CD8-positive, alpha-beta memory T cell (primary cell): ENCODE measurements around the gene RNF220. TPM values are rescaled to one million over a fixed set of nuclear protein-coding genes. Genes with fewer than 3 reads are reported as not detected.

Experiments used
- CTCF ChIA-PET: fragments of 350-600 bp; sonication (Branson Sonifier 250); formaldehyde crosslinking; loops from one replicate; lab custom pipeline; 2021; ENCODE audit warnings: antibody characterized with exemption; lab: Charles Lee
- POLR2A ChIA-PET: fragments of 350-600 bp; sonication (Branson Sonifier 250); formaldehyde crosslinking; loops from one replicate; lab custom pipeline; 2021; ENCODE audit warnings: antibody characterized with exemption; lab: Charles Lee
- DNase-seq, 5 donors: peaks; one replicate each; pipeline versions ENCODE4 v3.0.0 to v3.0.0-alpha.2; 2020 to 2022; ENCODE audit warnings: mixed read lengths in 1 of 5
- H3K27ac ChIP-seq: one replicate; pipeline ENCODE4 v1.7.0; 2013; ENCODE audit warnings: low read depth, mild to moderate bottlenecking, low read length, moderate library complexity
- H3K27me3 ChIP-seq: 2 replicates; pipeline ENCODE4 v1.7.0; 2013; ENCODE audit warnings: low read length, mild to moderate bottlenecking; ENCODE audit not compliant: insufficient read depth, poor library complexity, severe bottlenecking
- H3K36me3 ChIP-seq: 2 replicates; pipeline ENCODE4 v1.7.0; 2013; ENCODE audit warnings: mild to moderate bottlenecking, low read length, moderate library complexity; ENCODE audit not compliant: insufficient read depth
- H3K4me1 ChIP-seq: 2 replicates; pipeline ENCODE4 v1.7.0; 2013; ENCODE audit warnings: mild to moderate bottlenecking, low read length, moderate library complexity; ENCODE audit not compliant: insufficient read depth
- H3K4me3 ChIP-seq: 2 replicates; pipeline ENCODE4 v1.7.0; 2013; ENCODE audit warnings: mild to moderate bottlenecking, low read length
- H3K9me3 ChIP-seq: 2 replicates; pipeline ENCODE4 v1.7.0; 2013; ENCODE audit warnings: mild to moderate bottlenecking, low read length
- H3K27ac Mint-ChIP-seq, 8 donors: one replicate each; pipeline ENCODE4 v1.8.0; 2020 to 2021; ENCODE audit warnings: mixed read lengths in 8 of 8, mild to moderate bottlenecking in 6 of 8, inconsistent platforms in 3 of 8, moderate library complexity in 3 of 8
- H3K27me3 Mint-ChIP-seq, 2 donors: one replicate each; pipeline ENCODE4 v1.8.0; 2020 to 2021; ENCODE audit warnings: mixed read lengths in 2 of 2, mild to moderate bottlenecking in 1 of 2, moderate library complexity in 1 of 2
- H3K36me3 Mint-ChIP-seq, 3 donors: one replicate each; pipeline ENCODE4 v1.8.0; 2020 to 2021; ENCODE audit warnings: mixed read lengths in 3 of 3, inconsistent platforms in 1 of 3, mild to moderate bottlenecking in 1 of 3
- H3K4me1 Mint-ChIP-seq, 3 donors: one replicate each; pipeline ENCODE4 v1.8.0; 2020 to 2021; ENCODE audit warnings: mixed read lengths in 3 of 3, inconsistent platforms in 1 of 3, mild to moderate bottlenecking in 1 of 3
- H3K4me3 Mint-ChIP-seq, 7 donors: one replicate each; pipeline ENCODE4 v1.8.0; 2020 to 2021; ENCODE audit warnings: mixed read lengths in 7 of 7, mild to moderate bottlenecking in 6 of 7, moderate library complexity in 4 of 7, inconsistent platforms in 2 of 7
- H3K9me3 Mint-ChIP-seq, 5 donors: one replicate each; pipeline ENCODE4 v1.8.0; 2020 to 2022; ENCODE audit warnings: mixed read lengths in 5 of 5, mild to moderate bottlenecking in 3 of 5, moderate library complexity in 2 of 5, inconsistent platforms in 1 of 5
- polyA plus RNA-seq: library from polyadenylated mRNA; unstranded; fragments of 300-500 nt; fragmentation: Illumina TruSeq; gene quantifications from one replicate; pipeline ENCODE4 v1.2.3, GENCODE V29; 2021
- total RNA-seq, 2 experiments: library from RNA; stranded (reverse); gene quantifications; one replicate each; pipeline ENCODE4 v1.2.3, GENCODE V29; 2021

Gene RNF220
- total and polyA plus RNA-seq, 3 experiments from 2014 or later: 104 to 115 (median 115) TPM

DNA sequence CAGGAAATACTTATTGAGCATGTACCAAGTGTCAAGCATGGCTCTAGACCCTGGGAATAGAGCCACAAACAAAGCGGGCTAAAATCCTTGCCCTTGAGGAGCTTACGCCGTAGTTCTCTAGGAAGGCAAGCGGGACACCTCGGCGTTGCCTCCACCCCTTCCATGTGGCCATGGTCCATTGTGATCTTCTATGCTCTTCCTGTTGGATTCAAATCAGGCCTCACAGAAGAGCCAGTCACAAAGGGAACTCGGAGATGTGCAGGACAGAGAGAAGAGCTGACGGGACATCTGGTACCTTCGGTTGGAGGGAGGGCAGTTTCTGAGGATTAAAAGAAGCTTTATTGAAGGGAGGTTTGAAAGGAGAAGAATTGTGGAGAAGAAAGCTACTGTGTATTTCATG is 139.9 kb downstream of the RNF220 start:
- H3K36me3 ChIP-seq: no peaks in the 10 kb centered on the region
- Mint-ChIP-seq H3K27ac (peak overlapping the region in 1 of 8 donors; percentile 75), H3K9me3 (no peaks in the 10 kb centered on the region), H3K4me3 (no peak overlapping the region), H3K4me1 (no peaks in the 10 kb centered on the region), H3K27me3 (peaks cover 17 to 37% of the 10 kb centered on the region in 2 donors), H3K36me3 (no peaks in the 10 kb centered on the region)
- DNase-seq: no peak
- H3K4me1 ChIP-seq: no peaks in the 10 kb centered on the region
- H3K27ac ChIP-seq: no peak overlapping the region
- H3K9me3 ChIP-seq: no peaks in the 10 kb centered on the region
- no peaks in the 10 kb centered on the region for H3K27me3 ChIP-seq
- ChIA-PET POLR2A (no interaction called here), CTCF (no interaction called here)
- H3K4me3 ChIP-seq: no peak overlapping the region

GRCh38 chr1:44545961-44546360 is 140.9 kb downstream of the RNF220 start:
- Histone ChIP-seq H3K27me3 (no peaks in the 10 kb centered on the region), H3K27ac (no peak overlapping the region), H3K4me3 (no peak overlapping the region), H3K9me3 (no peaks in the 10 kb centered on the region), H3K4me1 (no peaks in the 10 kb centered on the region), H3K36me3 (no peaks in the 10 kb centered on the region)
- peaks cover 12 to 27% of the 10 kb centered on the region in 2 donors for H3K27me3 Mint-ChIP-seq
- H3K27ac Mint-ChIP-seq: no peak overlapping the region
- no peak for DNase-seq
- H3K9me3 Mint-ChIP-seq: no peaks in the 10 kb centered on the region
- CTCF ChIA-PET: no interaction called here
- POLR2A ChIA-PET: no interaction called here
- no peak overlapping the region for H3K4me3 Mint-ChIP-seq
- no peaks in the 10 kb centered on the region for H3K36me3 Mint-ChIP-seq
- no peaks in the 10 kb centered on the region for H3K4me1 Mint-ChIP-seq

GRCh38 chr1:44546403-44547053 is 141.5 kb downstream of the RNF220 start:
- Mint-ChIP-seq H3K36me3 (no peaks in the 10 kb centered on the region), H3K4me3 (peak overlapping the region in 1 of 7 donors; percentile 32), H3K4me1 (no peaks in the 10 kb centered on the region), H3K27me3 (peaks cover 12 to 27% of the 10 kb centered on the region in 2 donors), H3K27ac (no peak overlapping the region), H3K9me3 (no peaks in the 10 kb centered on the region)
- Histone ChIP-seq H3K36me3 (no peaks in the 10 kb centered on the region), H3K4me3 (no peak overlapping the region), H3K27ac (no peak overlapping the region), H3K9me3 (no peaks in the 10 kb centered on the region), H3K27me3 (no peaks in the 10 kb centered on the region), H3K4me1 (no peaks in the 10 kb centered on the region)
- POLR2A ChIA-PET: no interaction called here
- no peak for DNase-seq
- CTCF ChIA-PET: no interaction called here

DNA sequence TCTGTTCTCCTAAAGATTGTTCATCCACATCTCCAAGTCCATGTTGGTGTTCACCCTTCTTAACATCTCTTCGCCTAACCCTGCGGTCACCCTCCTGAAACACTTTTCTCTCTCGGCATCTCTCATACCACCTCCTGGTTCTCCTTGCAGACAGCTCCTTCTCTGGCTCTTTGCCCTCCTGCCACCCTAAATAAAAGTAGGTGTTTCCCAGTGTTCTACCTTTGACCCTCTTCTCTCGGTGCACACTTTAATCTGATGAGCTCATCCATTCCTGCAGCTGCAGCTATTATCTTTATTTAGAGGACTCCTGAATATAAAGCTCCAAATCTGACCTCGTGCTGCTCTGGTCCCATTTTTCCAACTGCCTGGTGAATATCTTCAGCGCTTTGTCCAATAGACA is 142.3 kb downstream of the RNF220 start:
- Mint-ChIP-seq H3K36me3 (no peaks in the 10 kb centered on the region), H3K4me1 (no peaks in the 10 kb centered on the region), H3K9me3 (no peaks in the 10 kb centered on the region), H3K27ac (no peak overlapping the region), H3K4me3 (no peak overlapping the region), H3K27me3 (peaks cover 11 to 23% of the 10 kb centered on the region in 2 donors)
- Histone ChIP-seq H3K27ac (no peak overlapping the region), H3K4me3 (no peak overlapping the region), H3K4me1 (no peaks in the 10 kb centered on the region), H3K9me3 (no peaks in the 10 kb centered on the region), H3K36me3 (no peaks in the 10 kb centered on the region), H3K27me3 (no peaks in the 10 kb centered on the region)
- DNase-seq: no peak
- ChIA-PET CTCF (no interaction called here), POLR2A (no interaction called here)

GRCh38 chr1:44547837-44548236 is 142.8 kb downstream of the RNF220 start:
- Mint-ChIP-seq H3K9me3 (no peaks in the 10 kb centered on the region), H3K4me3 (no peak overlapping the region), H3K4me1 (no peaks in the 10 kb centered on the region), H3K27me3 (peaks cover 12 to 23% of the 10 kb centered on the region in 2 donors), H3K36me3 (no peaks in the 10 kb centered on the region), H3K27ac (no peak overlapping the region)
- no peak for DNase-seq
- ChIA-PET POLR2A (no interaction called here), CTCF (no interaction called here)
- Histone ChIP-seq H3K27ac (no peak overlapping the region), H3K27me3 (no peaks in the 10 kb centered on the region), H3K9me3 (no peaks in the 10 kb centered on the region), H3K4me1 (no peaks in the 10 kb centered on the region), H3K4me3 (no peak overlapping the region), H3K36me3 (no peaks in the 10 kb centered on the region)

DNA sequence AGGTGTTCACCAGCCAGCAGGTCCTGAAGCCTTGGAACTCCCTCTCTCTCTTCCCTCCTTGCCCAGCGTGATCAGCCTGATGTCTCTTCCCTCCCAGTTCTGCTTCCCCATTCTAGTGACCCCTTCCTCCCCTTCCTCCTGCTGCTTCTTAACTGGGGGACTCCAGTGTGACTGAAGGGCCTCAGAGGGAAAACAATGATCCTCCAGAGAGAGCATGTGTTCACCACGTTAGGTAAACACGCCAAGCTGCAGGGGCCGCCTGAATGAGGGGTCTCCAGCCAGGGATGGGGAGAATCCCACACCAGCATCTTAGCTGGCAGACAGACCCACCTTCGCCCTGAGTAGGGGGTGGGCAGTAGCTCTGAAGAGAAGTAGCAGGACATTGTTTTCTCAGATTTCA is 144.5 kb downstream of the RNF220 start:
- H3K9me3 ChIP-seq: no peaks in the 10 kb centered on the region
- Mint-ChIP-seq H3K9me3 (no peaks in the 10 kb centered on the region), H3K27me3 (peaks cover 13% of the 10 kb centered on the region in 2 donors), H3K36me3 (no peaks in the 10 kb centered on the region), H3K4me1 (no peaks in the 10 kb centered on the region), H3K27ac (no peak overlapping the region), H3K4me3 (no peak overlapping the region)
- no peak overlapping the region for H3K4me3 ChIP-seq
- no peaks in the 10 kb centered on the region for H3K4me1 ChIP-seq
- ChIA-PET POLR2A (no interaction called here), CTCF (no interaction called here)
- no peak overlapping the region for H3K27ac ChIP-seq
- no peaks in the 10 kb centered on the region for H3K27me3 ChIP-seq
- no peaks in the 10 kb centered on the region for H3K36me3 ChIP-seq
- DNase-seq: no peak

- Mint-ChIP-seq H3K4me3 (no peak overlapping the region), H3K36me3 (no peaks in the 10 kb centered on the region), H3K27me3 (peaks cover 9 to 10% of the 10 kb centered on the region in 2 donors), H3K4me1 (no peaks in the 10 kb centered on the region), H3K27ac (no peak overlapping the region), H3K9me3 (no peaks in the 10 kb centered on the region)
- Histone ChIP-seq H3K27ac (no peak overlapping the region), H3K36me3 (no peaks in the 10 kb centered on the region), H3K9me3 (no peaks in the 10 kb centered on the region), H3K4me3 (no peak overlapping the region), H3K27me3 (no peaks in the 10 kb centered on the region), H3K4me1 (no peaks in the 10 kb centered on the region)
- DNase-seq: no peak
- ChIA-PET CTCF (interaction anchor here (1.0 kb wide), 1 partner anchor 19 kb away, joined by 3 read pairs; no protein-coding TSS in a partner anchor), POLR2A (interaction anchor here (0.5 to 0.6 kb wide), 2 partner anchors 317 to 840 kb away, joined by 4 read pairs; no protein-coding TSS in a partner anchor)
Observed at GRCh38 chr1:44553127-44553758, 148.2 kb downstream of the RNF220 start.

DNA sequence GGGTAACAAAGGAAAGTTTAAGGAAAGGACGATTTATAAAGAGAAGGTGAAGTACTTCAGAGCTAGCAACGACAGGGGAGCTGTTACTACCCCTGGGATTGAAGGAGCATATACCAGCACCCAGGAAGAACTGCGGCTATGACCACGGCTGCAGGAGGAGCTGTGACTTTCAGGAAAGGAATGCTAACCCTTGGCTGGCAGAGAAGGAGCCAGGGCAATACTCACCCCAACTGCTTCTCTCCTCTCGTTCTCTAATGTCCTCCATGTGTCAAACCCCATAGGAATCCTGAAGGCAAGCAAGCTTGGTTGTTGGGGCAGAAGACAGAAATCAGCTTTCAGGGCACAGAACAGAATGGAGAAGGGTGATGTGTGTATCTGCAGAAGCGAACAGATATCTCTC is 148.7 kb downstream of the RNF220 start:
- no peaks in the 10 kb centered on the region for H3K27me3 ChIP-seq
- H3K27me3 Mint-ChIP-seq: peaks cover 10 to 12% of the 10 kb centered on the region in 2 donors
- no peaks in the 10 kb centered on the region for H3K4me1 Mint-ChIP-seq
- CTCF ChIA-PET: interaction anchor here (1.4 kb wide), 1 partner anchor 18 kb away, joined by 3 read pairs; no protein-coding TSS in a partner anchor
- H3K36me3 ChIP-seq: no peaks in the 10 kb centered on the region
- no peak for DNase-seq
- no peak overlapping the region for H3K4me3 ChIP-seq
- H3K4me1 ChIP-seq: no peaks in the 10 kb centered on the region
- H3K9me3 ChIP-seq: no peaks in the 10 kb centered on the region
- POLR2A ChIA-PET: interaction anchor here (0.6 kb wide), 1 partner anchor 317 kb away, joined by 4 read pairs; no protein-coding TSS in a partner anchor
- H3K36me3 Mint-ChIP-seq: no peaks in the 10 kb centered on the region
- H3K27ac ChIP-seq: no peak overlapping the region
- H3K9me3 Mint-ChIP-seq: no peaks in the 10 kb centered on the region
- H3K4me3 Mint-ChIP-seq: no peak overlapping the region
- H3K27ac Mint-ChIP-seq: no peak overlapping the region
